NT2/D1 (cell line): ENCODE data around the gene MBOAT2.

Experiments
- SUZ12 ChIP-seq: IDR thresholded peaks from 2 replicates; pipeline ENCODE4 v1.6.1; 2011; ENCODE audit not compliant: insufficient read length, insufficient read depth; ENCODE audit errors: extremely low read depth
- YY1 ChIP-seq: IDR thresholded peaks from 2 replicates; pipeline ENCODE4 v1.6.1; 2011; ENCODE audit not compliant: insufficient read length, insufficient read depth
- ZNF274 ChIP-seq: IDR thresholded peaks from 2 replicates; pipeline ENCODE4 v1.6.1; 2011; ENCODE audit warnings: mild to moderate bottlenecking, low read depth, low read length

DNA sequence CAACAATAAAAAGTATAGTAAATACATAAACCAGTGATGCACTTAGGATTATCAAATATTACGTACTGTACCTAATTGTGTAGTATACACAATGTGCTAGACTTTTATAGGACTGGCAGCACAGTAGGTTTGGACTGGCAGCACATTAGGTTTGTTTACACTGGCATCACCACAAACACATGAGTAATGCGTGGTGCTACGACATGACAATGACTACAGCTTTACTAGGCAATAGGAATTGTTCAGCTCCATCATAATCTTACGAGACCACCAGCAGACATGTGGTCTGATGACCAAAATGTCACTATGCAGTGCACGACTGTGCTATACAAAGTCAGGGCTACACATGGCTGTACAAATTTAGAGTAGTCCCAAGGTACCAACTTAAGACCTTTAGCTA, 2.3 kb downstream of the MBOAT2 start:
- no peak for TF ChIP-seq YY1
- TF ChIP-seq ZNF274, result no peak
- no peak for TF ChIP-seq SUZ12
